Renal pelvis (tissue), 4 donors: ENCODE measurements around the gene MARCHF10. TPM values are rescaled to one million over a fixed set of nuclear protein-coding genes. Genes with fewer than 3 reads are reported as not detected.
A peak's percentile ranks its signal among the peaks of the same experiment; 100 is the strongest.
"Not testable (repeated sequence)": the region's sequence is repeated elsewhere in the genome, so short reads cannot be mapped to it uniquely, and the experiment has no call there.

ENCODE experiments used
- DNase-seq: peaks from one replicate; pipeline ENCODE4 v3.0.0-alpha.2; 2013
- polyA plus RNA-seq, 3 donors: library from polyadenylated mRNA; unstranded; fragments of 120-200 nt; gene quantifications; one replicate each; pipeline ENCODE4 v1.2.1, GENCODE V29; 2013; ENCODE audit not compliant: insufficient read length in 3 of 3

The MARCHF10 gene
- polyA plus RNA-seq, 3 donors: 1.1 to 1.5 (median 1.4) TPM

DNA sequence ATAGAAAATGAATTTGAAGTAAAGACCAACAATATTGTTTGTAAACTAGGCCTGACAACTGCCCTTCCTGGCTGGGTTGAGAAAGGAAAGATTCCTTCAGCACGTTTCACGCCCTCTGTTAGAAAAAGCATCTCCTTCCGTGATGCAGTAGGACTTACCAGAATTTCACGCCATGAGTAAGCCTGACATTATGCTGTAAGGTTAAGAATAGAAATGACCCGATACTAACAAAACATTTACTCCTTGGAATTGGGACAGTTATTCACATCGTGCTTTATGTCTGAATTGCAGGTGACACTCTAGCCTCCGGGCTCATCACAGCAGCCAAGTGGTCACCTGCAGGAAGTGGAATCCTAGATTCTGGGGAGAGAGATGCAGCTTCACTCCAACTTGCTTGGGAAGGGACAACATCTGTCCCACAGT is 17.5 kb downstream of the MARCHF10 start:
- DNase-seq: no peak

GRCh38 chr17:62787366-62787765 is 20.7 kb downstream of the MARCHF10 start:
- no peak for DNase-seq

- DNase-seq: no peak
Measured at GRCh38 chr17:62786646-62787045, 21.5 kb downstream of the MARCHF10 start.

DNA sequence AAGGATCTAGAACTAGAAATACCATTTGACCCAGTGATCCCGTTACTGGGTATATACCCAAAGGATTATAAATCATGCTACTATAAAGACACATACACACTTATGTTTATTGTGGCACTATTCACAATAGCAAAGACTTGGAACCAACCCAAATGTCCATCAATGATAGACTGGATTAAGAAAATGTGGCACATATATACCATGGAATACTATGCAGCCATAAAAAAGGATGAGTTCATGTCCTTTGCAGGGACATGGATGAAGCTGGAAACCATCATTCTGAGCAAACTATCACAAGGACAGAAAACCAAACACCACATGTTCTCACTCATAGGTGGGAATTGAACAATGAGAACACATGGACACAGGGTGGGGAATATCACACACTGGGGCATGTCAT is 22.1 kb downstream of the MARCHF10 start:
- DNase-seq: not testable (repeated sequence)

DNA sequence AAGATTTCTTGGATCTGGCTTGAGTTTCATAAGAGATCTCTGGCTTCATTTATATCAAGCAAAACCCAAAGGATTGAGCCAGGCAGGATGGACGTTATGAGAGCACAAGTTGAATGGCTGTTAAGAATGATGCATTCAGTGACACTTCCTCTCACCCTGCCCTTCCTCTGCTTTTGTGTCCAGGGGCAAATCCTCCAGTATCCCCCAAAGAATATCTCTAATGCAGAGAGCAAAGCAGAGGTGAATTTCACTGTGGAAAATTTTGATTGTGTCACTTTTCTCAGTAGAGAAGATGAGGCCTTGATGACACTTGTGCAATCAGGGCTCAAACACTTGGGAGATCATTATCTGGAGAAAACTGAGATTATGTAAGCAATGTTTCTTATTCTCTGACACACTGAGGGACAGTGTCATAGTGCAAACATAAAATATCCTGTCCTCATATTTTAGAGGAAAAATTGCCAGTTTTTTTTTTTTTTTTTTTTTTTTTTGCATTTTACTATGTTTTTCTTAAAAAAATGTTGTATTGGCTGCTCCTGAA is 25.3 kb downstream of the MARCHF10 start:
- DNase-seq: no peak

DNA sequence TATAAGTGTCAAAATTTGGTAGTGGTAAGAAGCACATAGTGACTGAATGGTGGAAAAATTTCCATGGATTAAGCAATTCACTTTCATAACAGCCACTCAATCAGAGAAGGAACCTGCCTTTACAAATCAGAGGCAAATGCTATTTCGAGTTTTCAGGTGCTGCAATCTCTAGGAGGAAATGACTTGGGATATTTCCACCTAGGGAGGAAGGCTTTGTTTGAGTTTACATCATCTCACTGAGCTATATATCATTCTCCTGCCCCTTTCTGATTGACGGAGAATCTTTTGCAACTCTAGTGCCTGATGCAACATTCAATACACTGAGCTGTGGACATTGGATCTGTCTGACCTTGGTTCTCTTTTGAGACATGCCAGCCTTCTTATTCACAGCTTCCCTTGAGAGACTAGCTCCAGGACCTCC is 26.3 kb downstream of the MARCHF10 start:
- no peak for DNase-seq

- no peak for DNase-seq
Measured at GRCh38 chr17:62781356-62781755, 26.8 kb downstream of the MARCHF10 start.

GRCh38 chr17:62780951-62781350 is 27.2 kb downstream of the MARCHF10 start:
- DNase-seq: no peak

DNA sequence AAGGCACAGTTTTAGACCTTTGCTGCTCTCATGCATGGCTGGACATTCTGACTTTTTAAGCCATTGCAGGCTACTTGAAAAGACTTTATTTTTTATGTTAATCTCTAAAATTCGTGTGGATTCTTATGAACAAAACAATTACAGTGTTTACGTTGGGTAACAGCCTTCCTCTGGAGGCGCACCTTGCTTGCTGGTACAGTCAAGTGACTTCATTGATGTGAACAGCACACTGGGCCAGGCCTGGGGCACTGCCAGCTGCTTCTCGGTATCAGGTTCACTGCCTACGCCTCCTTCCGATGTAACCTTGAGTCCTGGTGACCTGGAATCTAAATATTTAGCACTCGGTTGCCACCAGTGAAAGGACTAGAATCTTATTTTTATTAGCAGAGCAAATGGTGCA is 27.8 kb downstream of the MARCHF10 start:
- DNase-seq: no peak

GRCh38 chr17:62778990-62779681 is 29.0 kb downstream of the MARCHF10 start:
- peak; percentile 71 for DNase-seq

DNA sequence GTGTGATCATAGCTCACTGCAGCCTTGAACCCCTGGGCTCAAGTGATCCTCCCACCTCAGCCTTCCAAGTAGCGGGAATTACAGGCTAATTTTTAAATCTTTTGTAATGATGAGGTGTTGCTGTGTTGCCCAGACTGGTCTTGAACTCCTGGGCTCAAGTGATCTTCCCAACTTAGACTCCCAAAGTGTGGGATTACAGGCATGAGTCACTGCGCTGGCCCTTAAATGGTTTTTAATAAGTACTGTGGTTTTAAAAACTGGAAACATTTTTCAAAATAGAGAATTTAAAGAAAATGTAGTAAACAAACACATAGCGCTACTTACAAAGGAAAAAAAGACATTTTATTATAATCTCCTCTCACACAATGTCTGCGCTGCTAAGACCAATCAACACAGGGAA is 32.2 kb downstream of the MARCHF10 start:
- DNase-seq: no peak

- no peak for DNase-seq
Measured at GRCh38 chr17:62774338-62774737, 33.8 kb downstream of the MARCHF10 start.

DNA sequence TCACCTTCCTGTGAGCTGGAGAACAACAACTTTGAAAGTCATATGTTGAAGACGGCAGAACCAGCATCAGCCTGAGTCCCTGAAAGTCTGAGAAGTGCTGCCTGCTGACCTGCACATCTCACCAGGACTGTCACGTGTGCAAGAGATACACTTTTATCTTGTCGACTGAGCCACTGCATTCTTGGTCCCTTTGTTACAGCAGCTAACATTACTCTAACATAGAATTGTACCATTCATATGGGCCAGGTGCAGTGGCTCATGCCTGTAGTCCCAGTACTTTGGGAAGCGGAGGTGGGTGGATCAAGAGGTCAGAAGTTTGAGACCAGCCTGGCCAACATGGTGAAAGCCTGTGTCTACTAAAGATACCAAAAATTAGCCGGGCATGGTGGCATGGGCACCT is 40.1 kb downstream of the MARCHF10 start:
- no peak for DNase-seq

DNA sequence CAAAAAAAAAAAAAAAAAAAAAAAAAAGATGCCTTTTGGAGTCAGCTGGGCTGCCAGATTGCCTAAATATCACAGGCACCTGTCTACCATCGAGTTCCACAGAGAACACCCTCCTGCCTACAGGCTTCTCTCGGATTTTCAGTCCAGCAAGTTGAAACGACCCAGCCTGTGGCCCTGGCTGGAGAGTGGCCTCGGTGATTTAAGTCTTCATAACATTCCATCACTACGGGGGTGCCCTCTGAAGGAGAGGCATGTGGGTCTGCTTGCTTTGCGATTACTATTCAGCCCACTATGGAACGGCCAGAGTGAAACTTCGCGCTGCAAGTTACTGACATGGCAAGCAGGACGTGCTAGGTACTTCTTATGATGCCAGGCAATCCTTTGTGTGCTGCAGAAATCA is 42.8 kb downstream of the MARCHF10 start:
- no peak for DNase-seq

DNA sequence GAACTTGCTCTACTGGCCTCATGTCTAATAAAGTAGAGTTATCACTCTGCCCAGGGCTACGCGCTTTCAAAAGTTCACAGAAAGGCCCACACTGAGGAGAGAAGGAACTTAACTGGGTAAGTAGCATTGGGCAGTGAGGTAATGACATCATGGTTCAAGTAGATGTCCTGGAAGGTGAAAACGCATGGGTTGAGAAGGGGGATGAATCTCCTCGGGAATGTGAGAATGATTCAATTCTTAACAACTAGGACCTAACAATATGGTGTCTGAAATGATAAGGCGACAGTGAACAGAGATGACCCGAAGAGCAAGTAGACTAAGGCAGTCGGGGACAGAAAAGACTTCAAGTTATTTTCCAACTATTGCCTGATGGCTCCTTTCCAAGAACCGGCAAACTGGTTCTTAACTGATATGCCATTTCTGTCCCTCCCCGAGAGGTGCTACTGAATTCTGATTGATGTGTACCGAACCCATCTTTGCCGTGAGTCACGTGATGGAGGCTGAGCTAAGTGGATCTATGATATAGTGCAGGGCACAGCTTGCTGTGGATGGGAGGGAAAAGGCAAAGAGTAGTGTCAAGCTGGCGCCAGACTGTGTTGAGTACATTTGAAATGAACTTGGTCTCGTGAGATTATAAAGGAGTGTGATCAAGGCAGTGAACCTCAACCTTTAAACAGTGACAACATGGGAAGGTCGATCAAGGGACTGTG is 44.1 kb downstream of the MARCHF10 start:
- no peak for DNase-seq

DNA sequence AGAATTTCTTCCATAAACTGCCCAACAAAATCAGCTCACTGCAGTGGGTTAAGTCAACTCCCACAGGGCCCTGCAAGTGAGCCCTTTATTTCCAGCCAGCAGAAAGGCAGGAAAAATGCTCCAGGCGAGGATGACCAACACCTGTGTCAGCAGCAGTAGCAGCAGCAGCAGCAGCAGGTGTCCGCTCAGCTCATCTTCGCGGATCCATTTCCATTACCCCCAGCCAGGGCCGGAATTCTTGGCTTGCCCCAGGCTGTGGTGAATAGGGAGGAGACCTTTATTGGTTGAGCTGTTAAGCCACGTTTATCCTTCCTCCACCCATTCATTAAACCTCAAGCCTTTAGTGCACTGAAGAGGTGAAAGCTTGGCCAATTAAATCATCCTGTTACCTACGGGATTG is 46.2 kb downstream of the MARCHF10 start:
- DNase-seq: no peak

DNA sequence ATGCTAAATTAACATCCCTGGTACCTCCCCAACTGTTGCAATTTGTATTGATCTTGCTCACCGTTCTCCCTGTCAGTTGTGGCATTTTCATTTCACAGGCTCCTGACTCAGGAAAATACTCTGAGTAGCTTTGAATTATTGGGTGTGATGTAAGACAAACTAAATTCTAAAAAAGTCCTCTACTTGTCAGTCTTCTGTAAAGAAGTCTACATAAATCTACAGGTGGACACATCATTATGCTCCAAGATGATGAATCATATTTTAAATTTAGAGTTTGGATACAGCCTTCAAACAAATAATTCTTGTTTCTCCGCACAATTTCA is 47.2 kb downstream of the MARCHF10 start:
- no peak for DNase-seq

- no peak for DNase-seq
Measured at GRCh38 chr17:62760059-62760944, 47.8 kb downstream of the MARCHF10 start.

- DNase-seq: no peak
Measured at GRCh38 chr17:62757500-62757951, 50.6 kb downstream of the MARCHF10 start.

DNA sequence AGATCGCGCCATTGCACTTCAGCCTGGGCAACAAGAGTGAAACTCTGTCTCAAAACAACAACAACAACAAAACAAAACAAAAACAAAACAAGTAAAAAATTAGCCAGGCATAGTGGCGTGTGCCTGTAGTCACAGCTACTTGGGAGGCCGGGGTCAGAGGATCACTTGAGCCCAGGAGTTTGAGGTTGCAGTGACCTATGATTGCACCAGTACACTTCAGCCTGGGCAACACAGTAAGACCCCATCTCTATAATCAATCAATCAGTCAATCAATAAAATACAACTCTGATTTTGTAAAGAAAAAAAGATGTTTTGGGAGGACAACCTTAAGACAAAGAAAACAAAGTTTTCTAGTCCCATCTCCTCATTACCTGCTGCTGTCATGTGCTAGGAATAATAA is 51.9 kb downstream of the MARCHF10 start:
- no peak for DNase-seq

DNA sequence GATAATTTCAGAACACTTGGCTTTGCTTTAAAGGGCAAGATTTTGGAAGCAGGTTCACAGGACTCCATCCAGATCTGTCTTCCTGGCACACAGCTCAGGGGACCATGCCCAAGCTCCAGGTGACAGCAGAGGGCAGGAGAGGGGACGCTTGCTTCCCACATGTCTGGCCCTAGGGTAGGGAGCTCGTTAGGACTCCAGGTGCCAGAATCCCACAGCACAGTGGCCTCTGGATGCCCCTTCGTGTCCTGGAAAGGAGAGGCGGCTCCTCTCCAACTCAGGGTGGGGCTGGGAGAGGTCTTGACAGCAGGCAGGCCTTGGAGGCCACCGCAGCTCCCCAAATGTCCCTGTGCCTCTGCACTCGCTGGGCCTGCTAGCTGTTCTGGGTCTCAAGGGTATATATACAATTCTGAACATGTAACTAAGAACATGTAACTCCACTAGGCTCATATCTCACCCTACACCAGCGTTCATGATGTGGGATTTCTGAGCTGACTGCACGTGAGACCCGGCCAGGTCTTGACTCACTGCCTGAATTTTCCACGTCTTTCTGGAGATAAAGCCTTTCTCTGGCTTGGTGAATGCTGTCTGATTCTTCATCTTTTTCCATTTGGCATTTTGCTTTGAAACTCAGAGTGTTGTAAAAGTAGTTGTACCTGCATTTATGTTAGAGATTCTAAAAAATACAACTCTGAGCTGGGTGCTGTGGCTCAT is 52.8 kb downstream of the MARCHF10 start:
- no peak for DNase-seq

DNA sequence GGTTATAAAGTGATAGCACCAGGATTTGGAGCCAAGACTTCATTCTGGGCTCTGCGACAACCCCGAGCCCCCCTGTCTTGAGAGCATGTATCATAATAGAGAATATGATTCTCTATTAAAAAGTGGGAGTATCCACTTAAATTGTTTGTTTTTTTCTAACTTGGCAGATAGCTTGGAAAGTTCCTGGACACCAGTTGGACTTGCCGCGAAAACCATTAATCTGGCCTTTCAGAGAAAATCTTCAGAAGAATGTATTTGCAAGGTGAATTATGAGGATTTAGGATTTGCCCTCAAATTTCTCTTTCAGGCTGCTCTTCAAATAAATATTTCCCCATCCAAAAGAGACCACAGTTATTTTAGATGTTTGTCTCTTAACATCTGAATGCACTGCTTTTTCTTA is 53.5 kb downstream of the MARCHF10 start:
- DNase-seq: no peak
